Measurements from ENCODE around the gene NRF1.

NRF1 gene

DNA sequence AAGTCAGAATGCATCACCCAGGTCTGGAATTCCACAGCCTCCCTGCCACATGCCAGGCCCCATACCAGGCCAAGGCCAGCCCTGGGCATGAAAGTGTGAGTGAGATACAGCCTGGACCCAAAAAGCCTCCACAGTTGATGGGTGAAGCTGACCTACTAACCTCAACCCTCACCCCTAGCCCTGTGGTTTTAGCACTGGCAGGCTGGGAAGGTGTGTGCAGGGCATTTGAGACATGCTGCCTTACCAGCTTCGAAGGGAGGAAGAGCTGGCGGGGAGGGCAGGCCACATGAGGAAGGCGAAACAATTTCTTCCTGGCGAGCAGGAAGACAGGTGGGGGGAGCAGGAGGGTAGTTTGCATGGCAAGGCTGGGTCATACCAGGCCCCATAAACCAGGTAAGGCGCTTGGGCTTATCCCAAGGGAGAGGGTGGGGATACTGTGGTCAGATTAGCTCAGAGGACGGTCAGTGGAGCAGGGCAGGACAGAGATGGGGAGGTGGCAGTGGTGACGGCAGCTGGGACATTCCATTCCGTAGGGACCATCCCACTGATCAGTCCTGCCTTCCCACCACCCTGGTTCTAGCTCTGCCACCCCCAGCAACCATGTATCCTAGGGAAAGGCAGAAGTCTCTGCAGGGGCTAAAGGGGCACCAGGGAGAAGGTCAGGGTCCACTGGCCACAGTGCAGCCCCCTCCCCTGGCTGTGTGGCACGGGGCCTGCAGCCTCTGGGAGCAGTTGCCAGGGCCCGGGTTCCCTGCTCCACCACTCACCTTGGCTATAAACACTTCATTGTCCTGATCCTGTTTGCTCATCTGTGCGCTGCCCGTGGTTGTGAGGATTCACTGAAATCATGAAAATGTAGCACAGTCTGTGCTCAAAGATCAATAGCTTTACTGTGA is 155.8 kb downstream of the NRF1 start:
- Mint-ChIP-seq H3K9me3 (no peaks in the 10 kb centered on the region), H3K4me3 (no peak overlapping the region), H3K27me3 (ENCODE audit: low read depth) (peaks cover 5% of the 10 kb centered on the region), H3K27ac (no peak overlapping the region), H3K4me1 (ENCODE audit: low read depth) (no peaks in the 10 kb centered on the region), H3K36me3 (ENCODE audit: low read depth) (no peaks in the 10 kb centered on the region)

DNA sequence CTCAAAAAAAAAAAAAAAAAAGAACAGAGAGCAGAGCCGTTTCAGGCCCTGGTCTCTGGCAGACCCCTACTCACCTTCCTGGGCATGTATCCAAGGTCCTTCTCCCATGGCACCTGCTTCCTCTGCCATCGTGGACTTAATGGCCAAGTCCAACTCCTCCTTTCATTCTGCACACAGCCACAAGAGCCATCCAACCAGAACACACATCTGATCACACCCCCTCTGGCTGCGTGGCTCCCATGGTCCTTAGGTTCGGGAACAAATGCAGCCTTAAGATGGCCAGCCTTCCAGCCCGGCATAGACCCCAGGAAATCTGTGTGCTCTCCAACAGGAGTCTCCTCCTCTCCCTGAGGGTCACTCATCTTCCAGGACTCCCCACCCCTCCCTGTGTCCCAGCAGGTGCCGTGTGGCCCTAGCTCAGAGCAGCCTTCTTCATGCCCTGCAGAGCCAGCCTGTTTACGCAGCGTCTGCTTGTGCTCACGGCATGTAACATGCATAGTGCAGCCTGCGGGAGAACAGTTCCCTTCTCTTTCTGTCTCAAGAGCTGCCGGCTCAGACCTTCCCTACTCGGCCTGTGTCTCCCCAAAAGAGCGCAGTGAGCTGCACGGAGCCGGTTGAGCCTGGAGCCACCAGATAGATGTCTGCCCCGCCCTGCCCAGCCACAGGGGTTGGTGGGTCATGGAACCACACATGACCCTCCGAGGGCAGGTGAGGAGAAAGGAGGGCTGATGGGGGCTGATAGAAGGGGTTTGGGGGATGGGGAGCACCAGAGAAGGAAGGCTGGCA is 157.3 kb downstream of the NRF1 start:
- Mint-ChIP-seq H3K27me3 (ENCODE audit: low read depth) (peaks cover 5% of the 10 kb centered on the region), H3K4me1 (ENCODE audit: low read depth) (no peaks in the 10 kb centered on the region), H3K27ac (no peak overlapping the region), H3K9me3 (no peaks in the 10 kb centered on the region), H3K4me3 (no peak overlapping the region), H3K36me3 (ENCODE audit: low read depth) (no peaks in the 10 kb centered on the region)

DNA sequence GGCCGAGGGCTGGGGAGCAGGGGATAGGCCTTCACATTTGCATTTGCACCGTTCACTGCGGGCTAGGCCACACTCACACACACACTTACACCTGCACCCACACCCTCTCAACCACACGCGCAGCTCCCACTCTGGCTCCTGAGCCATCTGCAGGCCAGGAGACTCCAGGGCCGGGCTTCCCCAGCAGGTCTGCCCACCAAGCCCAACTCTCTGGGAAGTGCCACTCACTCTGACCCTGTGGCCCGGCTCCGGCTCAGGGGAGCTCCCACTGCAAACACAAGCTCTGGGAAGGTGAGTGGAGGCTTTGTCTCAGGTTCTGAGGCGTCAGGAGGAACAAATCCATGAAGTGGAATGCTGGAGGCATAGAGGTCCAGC is 157.9 kb downstream of the NRF1 start:
- Mint-ChIP-seq H3K27me3 (ENCODE audit: low read depth) (peaks cover 5% of the 10 kb centered on the region), H3K9me3 (no peaks in the 10 kb centered on the region), H3K4me3 (no peak overlapping the region), H3K27ac (no peak overlapping the region), H3K4me1 (ENCODE audit: low read depth) (no peaks in the 10 kb centered on the region), H3K36me3 (ENCODE audit: low read depth) (no peaks in the 10 kb centered on the region)

DNA sequence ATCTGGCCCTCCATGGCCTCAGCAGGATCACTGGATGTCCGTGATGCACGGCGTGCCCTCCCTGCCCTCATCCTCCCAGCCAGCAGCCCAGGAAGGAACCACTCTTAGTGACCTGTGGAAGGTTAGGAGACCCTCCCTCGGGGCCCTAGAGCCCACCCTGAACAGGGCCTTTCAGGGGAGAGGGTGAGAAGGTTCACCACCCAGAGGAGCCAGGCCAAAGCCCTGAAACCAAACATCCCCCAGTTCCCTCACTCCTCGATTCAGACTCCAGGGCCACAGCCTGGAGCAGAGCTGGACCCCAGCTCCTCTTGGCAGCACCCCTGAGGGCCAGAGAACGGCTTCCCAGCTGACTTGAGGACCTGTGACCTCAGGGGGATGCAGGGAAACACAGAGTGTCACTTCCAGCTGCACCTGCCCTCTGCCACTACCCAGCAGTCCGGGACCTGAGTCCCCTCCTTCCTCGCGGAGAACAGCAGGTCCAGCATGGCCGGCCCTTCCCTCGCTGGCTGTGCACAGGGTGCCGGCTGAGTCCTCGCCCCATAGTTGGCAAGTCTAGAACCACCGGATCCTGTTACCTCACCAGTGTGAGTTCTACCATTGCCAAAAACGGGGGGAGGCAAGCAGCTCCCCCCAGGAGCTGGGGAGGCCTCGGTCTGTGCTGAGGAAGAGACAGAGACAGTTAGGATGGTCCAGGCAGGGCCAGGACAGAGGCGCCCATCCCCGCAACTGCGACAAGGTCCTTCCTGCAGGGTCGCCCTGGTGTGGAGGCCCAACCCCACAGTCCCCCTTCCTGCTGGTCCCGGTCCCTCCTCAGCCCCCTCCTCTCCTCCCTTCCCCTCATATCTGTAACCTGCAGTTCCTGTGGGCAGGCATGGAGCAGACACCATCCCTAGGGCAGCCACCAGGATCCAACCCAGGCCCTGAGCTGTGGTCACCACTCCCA is 158.6 kb downstream of the NRF1 start:
- Mint-ChIP-seq H3K27ac (no peak overlapping the region), H3K4me3 (no peak overlapping the region), H3K9me3 (no peaks in the 10 kb centered on the region), H3K36me3 (ENCODE audit: low read depth) (no peaks in the 10 kb centered on the region), H3K27me3 (ENCODE audit: low read depth) (peaks cover 5% of the 10 kb centered on the region), H3K4me1 (ENCODE audit: low read depth) (no peaks in the 10 kb centered on the region)

DNA sequence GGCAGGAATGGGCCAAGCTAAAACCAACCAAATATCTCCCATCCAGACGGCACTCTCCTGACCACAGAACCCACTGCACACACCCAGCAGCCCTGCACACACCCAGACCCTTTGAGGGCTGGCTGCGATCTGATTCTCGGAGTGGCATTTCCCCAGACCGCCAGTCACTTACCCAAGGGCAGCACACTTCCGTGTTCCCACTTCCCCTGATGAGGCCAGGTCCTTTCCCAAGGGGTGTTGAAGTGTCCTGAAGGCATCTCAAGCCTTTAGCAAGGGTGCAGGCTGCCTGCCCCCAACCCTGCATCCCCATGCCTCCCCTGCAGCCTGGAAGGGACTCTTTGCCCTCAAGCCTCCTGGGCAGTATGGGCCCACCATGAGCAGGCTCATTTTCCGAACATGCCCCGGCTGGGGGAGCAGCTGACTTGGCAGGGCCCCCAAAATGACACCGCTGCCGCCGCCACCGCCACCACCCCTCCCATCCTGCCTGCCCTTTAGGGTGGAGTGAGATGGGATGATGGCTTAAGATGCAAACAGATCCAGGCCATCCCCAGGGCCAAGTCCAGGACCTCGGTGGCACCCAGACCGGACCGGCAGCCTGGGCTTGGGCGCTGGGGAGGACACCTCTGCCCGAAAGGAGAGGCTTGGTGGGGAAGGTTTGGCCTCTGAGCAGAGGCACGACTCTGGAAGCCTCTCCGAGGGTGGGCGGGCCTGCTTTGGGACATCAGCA is 159.8 kb downstream of the NRF1 start:
- Mint-ChIP-seq H3K27me3 (ENCODE audit: low read depth) (peaks cover 10% of the 10 kb centered on the region), H3K36me3 (ENCODE audit: low read depth) (no peaks in the 10 kb centered on the region), H3K9me3 (no peaks in the 10 kb centered on the region), H3K4me3 (no peak overlapping the region), H3K27ac (no peak overlapping the region), H3K4me1 (ENCODE audit: low read depth) (no peaks in the 10 kb centered on the region)

DNA sequence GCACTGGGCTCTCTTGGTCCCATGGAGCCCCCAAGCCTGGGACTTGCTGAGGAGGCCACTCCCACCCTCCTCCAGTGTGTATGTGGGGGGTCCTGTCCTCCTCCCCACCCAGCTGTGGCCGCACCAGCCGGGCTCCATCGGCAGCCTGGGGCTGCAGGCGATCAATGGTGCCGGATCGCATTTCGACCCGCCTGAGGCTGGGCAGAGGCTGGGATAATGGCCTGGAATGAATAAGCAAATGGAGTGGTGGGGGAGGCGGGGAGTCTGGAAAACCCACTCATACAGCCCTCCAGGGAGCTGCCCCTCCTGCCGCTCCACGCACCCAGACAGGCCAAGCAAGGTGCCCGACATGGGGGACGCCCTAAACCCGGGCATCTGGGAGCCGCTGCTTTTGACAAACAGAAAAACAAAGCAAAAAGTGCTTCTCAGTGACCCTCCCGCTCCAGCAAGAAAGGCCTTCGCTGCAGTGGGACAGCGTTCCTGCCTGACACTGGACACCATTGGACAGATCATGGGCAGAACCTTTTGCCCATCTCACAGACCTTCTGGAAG is 160.5 kb downstream of the NRF1 start:
- H3K4me3 Mint-ChIP-seq, result no peak overlapping the region
- no peaks in the 10 kb centered on the region for H3K4me1 Mint-ChIP-seq (ENCODE audit: low read depth)
- H3K27ac Mint-ChIP-seq, result no peak overlapping the region
- H3K9me3 Mint-ChIP-seq, result no peaks in the 10 kb centered on the region
- no peaks in the 10 kb centered on the region for H3K36me3 Mint-ChIP-seq (ENCODE audit: low read depth)
- H3K27me3 Mint-ChIP-seq (ENCODE audit: low read depth), result peaks cover 14% of the 10 kb centered on the region

DNA sequence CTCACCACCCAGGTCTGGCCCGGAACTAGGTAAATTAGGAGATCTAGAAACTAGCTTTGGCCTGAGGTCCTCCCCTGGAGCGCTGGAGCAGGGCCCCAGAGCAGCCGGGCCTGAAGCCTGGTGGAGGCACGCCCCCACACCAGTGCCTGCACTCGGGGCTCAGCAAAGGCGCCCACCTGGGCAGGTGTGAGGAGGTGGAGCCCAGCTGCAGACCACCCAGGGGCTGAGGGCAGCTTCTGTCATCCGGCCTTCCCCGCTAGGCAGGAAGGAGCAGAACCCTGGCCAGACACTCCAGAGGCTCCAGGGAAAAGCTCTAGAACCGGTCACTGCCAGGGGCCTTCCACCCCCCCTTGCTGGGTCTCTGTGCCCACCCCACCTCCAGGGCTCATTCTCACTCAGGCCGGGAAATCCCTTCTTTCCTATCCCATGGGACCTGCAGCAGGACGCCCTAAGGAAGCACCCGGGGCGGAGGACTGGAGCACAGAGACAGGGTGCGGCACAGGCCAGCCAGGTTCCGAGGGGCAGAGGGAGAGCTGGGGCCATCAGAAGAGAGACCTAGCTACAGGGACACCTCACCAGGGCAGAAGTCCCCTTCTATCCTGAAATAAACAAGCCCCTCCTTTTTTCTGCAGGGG is 161.2 kb downstream of the NRF1 start:
- H3K27ac Mint-ChIP-seq, result no peak overlapping the region
- peaks cover 21% of the 10 kb centered on the region for H3K27me3 Mint-ChIP-seq (ENCODE audit: low read depth)
- H3K4me1 Mint-ChIP-seq (ENCODE audit: low read depth), result no peaks in the 10 kb centered on the region
- no peaks in the 10 kb centered on the region for H3K9me3 Mint-ChIP-seq
- no peak overlapping the region for H3K4me3 Mint-ChIP-seq
- H3K36me3 Mint-ChIP-seq (ENCODE audit: low read depth), result no peaks in the 10 kb centered on the region

DNA sequence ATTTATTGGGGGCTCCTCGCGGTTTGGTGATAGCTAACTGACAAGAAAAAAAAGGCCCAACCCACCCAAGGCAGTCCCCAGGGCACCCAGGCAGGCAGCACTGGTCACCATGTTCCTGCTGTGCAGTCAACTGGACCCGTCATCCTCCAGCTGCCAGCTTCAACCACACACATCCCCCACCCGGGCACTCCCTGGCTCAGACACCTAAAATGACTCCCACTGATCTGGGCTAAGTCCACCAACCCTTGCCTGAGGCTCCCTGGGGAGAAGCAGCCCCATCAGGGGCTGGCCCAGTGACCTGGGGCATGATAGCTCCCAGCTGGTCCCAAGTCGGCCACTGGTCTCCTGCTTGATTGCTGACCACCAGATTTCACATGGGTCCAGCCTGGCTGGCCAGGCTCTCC is 161.8 kb downstream of the NRF1 start:
- no peaks in the 10 kb centered on the region for H3K4me1 Mint-ChIP-seq (ENCODE audit: low read depth)
- peaks cover 27% of the 10 kb centered on the region for H3K27me3 Mint-ChIP-seq (ENCODE audit: low read depth)
- H3K9me3 Mint-ChIP-seq, result no peaks in the 10 kb centered on the region
- H3K27ac Mint-ChIP-seq, result no peak overlapping the region
- no peak overlapping the region for H3K4me3 Mint-ChIP-seq
- H3K36me3 Mint-ChIP-seq (ENCODE audit: low read depth), result no peaks in the 10 kb centered on the region

DNA sequence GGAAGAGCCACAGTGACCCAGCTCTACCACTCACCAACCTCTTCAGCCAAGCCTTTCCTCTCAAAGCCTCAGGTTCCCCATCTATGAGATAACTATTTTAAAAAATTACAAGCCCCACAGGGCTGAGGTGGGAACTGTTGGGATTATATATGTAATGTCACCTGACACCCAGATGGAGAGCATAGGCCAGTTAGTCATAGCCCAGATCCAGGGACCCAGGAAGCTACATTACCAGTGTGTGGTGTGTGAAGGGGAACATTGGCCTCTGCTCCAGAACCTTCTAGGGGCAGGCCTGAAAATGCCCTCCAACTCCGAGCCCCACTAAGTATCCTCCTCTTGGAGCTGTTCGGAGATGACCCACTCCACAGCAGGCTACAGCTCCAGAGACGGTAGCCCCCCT is 162.4 kb downstream of the NRF1 start:
- Mint-ChIP-seq H3K36me3 (ENCODE audit: low read depth) (no peaks in the 10 kb centered on the region), H3K9me3 (no peaks in the 10 kb centered on the region), H3K4me1 (ENCODE audit: low read depth) (no peaks in the 10 kb centered on the region), H3K27ac (no peak overlapping the region), H3K4me3 (no peak overlapping the region), H3K27me3 (ENCODE audit: low read depth) (peaks cover 29% of the 10 kb centered on the region)

DNA sequence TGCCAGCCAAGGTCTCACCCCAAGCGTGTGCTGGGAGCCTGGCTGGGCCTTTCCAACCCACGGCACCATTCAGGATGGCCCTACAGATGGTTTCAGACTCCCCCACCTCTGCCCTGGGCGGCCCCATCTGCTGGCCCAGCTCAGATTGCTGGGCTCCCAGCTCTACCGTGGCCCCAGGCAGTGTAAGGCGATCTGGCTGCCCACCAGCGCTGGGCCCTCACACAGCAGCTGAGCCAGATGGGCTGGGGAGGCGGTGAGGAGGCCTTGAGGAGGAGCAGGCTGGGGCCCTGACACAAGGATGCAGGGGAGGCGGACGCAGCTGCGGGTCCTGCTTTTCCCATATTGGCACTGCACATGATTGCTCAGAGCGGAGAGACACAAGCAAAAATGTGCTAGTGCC is 162.8 kb downstream of the NRF1 start:
- H3K27me3 Mint-ChIP-seq (ENCODE audit: low read depth), result peaks cover 29% of the 10 kb centered on the region
- H3K4me1 Mint-ChIP-seq (ENCODE audit: low read depth), result no peaks in the 10 kb centered on the region
- no peak overlapping the region for H3K27ac Mint-ChIP-seq
- H3K9me3 Mint-ChIP-seq, result no peaks in the 10 kb centered on the region
- no peaks in the 10 kb centered on the region for H3K36me3 Mint-ChIP-seq (ENCODE audit: low read depth)
- no peak overlapping the region for H3K4me3 Mint-ChIP-seq

DNA sequence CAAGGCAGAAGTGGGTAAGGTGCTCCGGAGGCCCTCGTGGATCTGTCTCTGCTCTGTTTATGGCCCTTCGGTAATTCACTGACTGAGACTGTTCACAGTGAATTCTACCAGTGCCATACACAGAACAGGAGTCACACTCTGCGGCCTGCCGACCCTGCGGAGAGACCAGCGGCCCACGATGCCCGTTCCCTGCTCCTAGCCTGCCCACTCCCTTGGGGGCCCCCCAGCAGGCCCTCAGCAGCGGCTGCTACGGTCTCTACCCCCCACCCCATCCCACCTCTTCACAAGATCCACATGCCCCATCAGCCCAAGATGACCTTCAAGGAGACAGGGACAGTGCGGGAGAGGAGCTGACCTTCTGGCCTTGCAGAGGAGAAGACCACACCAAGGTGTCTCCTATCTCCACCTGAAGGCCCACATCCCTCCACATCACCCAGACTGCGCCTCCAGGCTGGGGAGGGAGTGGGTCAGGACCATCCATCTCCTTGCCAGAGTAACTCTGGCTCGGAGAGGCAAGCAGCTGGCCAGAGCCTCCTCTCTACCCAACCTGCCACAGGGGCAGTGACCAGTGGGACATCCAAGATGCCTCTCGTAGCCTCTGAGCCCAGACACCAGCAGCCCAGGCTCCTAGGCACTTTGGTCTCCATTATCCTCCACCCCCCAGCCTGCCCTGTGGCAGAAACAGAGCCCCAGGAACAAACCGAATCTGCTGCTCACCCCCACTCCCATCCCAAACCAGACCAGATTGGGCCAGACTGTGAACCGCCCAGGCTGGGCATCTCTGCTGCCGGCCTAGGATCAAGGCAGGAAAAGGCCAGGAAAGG is 163.6 kb downstream of the NRF1 start:
- H3K4me3 Mint-ChIP-seq, result no peak overlapping the region
- H3K27ac Mint-ChIP-seq, result no peak overlapping the region
- H3K9me3 Mint-ChIP-seq, result no peaks in the 10 kb centered on the region
- H3K27me3 Mint-ChIP-seq (ENCODE audit: low read depth), result peaks cover 29% of the 10 kb centered on the region
- H3K36me3 Mint-ChIP-seq (ENCODE audit: low read depth), result no peaks in the 10 kb centered on the region
- H3K4me1 Mint-ChIP-seq (ENCODE audit: low read depth), result no peaks in the 10 kb centered on the region

DNA sequence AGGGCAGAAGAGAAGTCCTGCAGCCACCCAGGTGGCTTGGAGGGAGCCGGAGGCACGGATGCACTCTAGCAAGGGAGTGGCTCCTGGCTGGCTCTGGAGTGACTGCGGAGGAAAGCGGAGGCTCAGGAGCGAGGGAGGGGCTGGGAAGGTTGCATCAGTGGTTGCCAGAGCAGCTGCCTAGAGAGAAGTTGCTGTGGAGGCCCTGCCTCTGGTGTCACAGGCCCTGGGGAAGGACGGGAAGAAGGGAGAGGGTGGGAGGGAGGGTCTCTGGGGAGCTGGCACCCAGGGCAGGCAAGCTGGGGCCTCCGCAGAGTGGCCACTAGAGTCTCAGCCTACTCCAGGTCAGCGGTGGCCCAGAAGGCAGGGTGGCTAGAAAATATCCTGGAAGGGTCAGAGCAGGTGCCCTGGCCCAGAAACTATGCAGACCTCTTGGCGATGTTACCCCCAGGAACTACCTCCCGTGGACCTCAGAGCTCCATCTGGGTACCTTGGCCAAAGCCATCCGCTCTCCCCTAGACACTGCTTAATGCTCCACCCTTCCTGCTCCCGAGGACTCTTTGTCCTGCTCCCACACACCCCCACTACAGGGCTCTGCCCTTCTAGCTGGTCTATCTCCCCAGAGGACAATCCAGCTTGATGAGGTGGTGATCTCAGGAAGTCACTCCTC is 164.3 kb downstream of the NRF1 start:
- no peak overlapping the region for H3K4me3 Mint-ChIP-seq

More for the DNA sequence above, 164.3 kb downstream of the NRF1 start:
- Mint-ChIP-seq H3K4me1 (ENCODE audit: low read depth) (no peaks in the 10 kb centered on the region), H3K36me3 (ENCODE audit: low read depth) (no peaks in the 10 kb centered on the region), H3K27ac (no peak overlapping the region), H3K9me3 (no peaks in the 10 kb centered on the region), H3K27me3 (ENCODE audit: low read depth) (peaks cover 29% of the 10 kb centered on the region)

All from T-helper 1 cell treated with Interleukin-12 subunit alpha and Interleukin-12 subunit beta and Interleukin-4 antibody, amounts not matched to agents 30 μg/mL and 1 μg/mL, for 36 hours (primary cell).